Smooth muscle cell (in vitro differentiated cells): Measurements from ENCODE around the gene UNC93A. TPM values are rescaled to one million over a fixed set of nuclear protein-coding genes. Genes with fewer than 3 reads are reported as not detected.
"Not testable (repeated sequence)": the region's sequence is repeated elsewhere in the genome, so short reads cannot be mapped to it uniquely, and the experiment has no call there.

ENCODE experiments used
- DNase-seq: peaks from one replicate; lab custom pipeline; 2025; ENCODE audit not compliant: unreplicated experiment; lab: John Stamatoyannopoulos, UW
- H2AFZ ChIP-seq: fragments of 200-600 bp; sonication (generic); 2 replicates; pipeline ENCODE4 v1.6.0; 2016; ENCODE audit warnings: antibody characterized with exemption, low read depth, mild to moderate bottlenecking
- H3F3A ChIP-seq: fragments of 200-600 bp; sonication (generic); 2 replicates; pipeline ENCODE4 v1.6.0; 2017; ENCODE audit warnings: antibody characterized with exemption, low read depth
- H3K27ac ChIP-seq: fragments of 200-600 bp; sonication (generic); 2 replicates; pipeline ENCODE4 v1.5.1; 2016; ENCODE audit warnings: low read depth, mild to moderate bottlenecking
- H3K27me3 ChIP-seq: fragments of 200-600 bp; sonication (generic); 2 replicates; pipeline ENCODE4 v1.6.1; 2016; ENCODE audit warnings: low read depth, mild to moderate bottlenecking
- H3K36me3 ChIP-seq: fragments of 200-600 bp; sonication (generic); 2 replicates; pipeline ENCODE4 v1.5.1; 2016; ENCODE audit warnings: low read depth
- H3K4me1 ChIP-seq: fragments of 200-600 bp; sonication (generic); 2 replicates; pipeline ENCODE4 v1.5.1; 2016; ENCODE audit warnings: low read depth
- H3K4me2 ChIP-seq: fragments of 200-600 bp; sonication (generic); 2 replicates; pipeline ENCODE4 v1.6.0; 2016; ENCODE audit warnings: mild to moderate bottlenecking
- H3K4me3 ChIP-seq: fragments of 200-600 bp; sonication (generic); 2 replicates; pipeline ENCODE4 v1.5.1; 2016; ENCODE audit warnings: mild to moderate bottlenecking
- H3K79me2 ChIP-seq: fragments of 200-600 bp; sonication (generic); 2 replicates; pipeline ENCODE4 v1.6.0; 2016; ENCODE audit warnings: low read depth, mild to moderate bottlenecking
- H3K9ac ChIP-seq: fragments of 200-600 bp; sonication (generic); 2 replicates; pipeline ENCODE4 v1.6.0; 2016; ENCODE audit warnings: low read depth
- H3K9me3 ChIP-seq: fragments of 200-600 bp; sonication (generic); replicated peaks from 2 replicates; pipeline ENCODE4 v1.5.1; 2016; ENCODE audit warnings: low read depth
- H4K20me1 ChIP-seq: fragments of 200-600 bp; sonication (generic); 2 replicates; pipeline ENCODE4 v1.6.0; 2016; ENCODE audit warnings: low read depth
- WGBS: methylation state at CpG from one replicate; pipeline ENCODE4 v1.1.7; 2016; ENCODE audit warnings: low lambda C conversion rate; 5-methylcytosine and 5-hydroxymethylcytosine counted together
- polyA plus RNA-seq: library from polyadenylated mRNA; unstranded; fragments of >200 nt; fragmentation: Nextera tagmentation; extraction: Ambion mirVana; gene quantifications from 2 replicates; pipeline ENCODE4 v1.2.1, GENCODE V29; 2016
- total RNA-seq: library from RNA; depleted of rRNA; stranded (reverse); fragments of >200 nt; gene quantifications from 2 replicates; pipeline ENCODE4 v1.2.3, GENCODE V29; 2014
- TF ChIP-seq, protein P1 (sequence below): fragments of 200-600 bp; sonication (generic); IDR thresholded peaks from 2 replicates; pipeline ENCODE4 v1.5.1; 2017; ENCODE audit warnings: borderline replicate concordance, mild to moderate bottlenecking, antibody characterized with exemption; ENCODE audit not compliant: insufficient read depth, poor library complexity, severe bottlenecking

The UNC93A gene
- total and polyA plus RNA-seq, 2 experiments from 2014 or later: not detected

DNA sequence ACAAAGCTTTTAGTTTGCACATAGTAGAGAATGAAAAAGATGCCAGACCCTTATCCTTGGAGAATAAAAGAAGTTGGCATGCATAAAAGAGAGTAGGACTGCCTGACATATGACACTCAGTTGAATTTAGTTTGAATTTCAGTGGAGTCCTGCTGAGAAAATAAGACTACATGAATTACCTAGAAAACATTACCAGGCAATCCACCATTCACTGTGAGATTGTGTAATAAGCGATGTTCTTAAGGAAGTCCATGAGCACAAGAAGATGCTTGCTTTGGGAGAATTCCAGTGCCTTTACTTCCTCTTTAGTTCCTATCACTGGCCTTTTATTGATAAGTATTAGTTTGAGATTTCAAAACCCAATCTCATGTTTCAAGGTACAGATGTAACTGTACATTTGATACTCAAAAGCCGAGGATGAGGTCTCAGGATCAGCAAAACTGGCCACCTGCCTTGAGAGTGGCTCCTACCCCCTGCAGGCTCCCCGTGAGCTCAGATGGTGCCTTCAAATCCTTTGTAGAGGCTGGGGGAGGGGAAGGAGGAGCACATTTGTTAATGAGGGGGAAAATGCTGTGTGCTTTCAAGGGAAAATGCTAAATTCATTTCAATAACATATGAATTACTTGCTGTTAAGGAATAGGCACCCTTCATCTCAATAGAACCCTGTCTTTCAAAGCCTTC is 11.2 kb upstream of the UNC93A start:
- no peaks in the 10 kb centered on the region for H3K36me3 ChIP-seq
- H3K79me2 ChIP-seq: no peaks in the 10 kb centered on the region
- H3K4me2 ChIP-seq: no peak overlapping the region
- no peak overlapping the region for H3K4me3 ChIP-seq
- no peaks in the 10 kb centered on the region for H3K27me3 ChIP-seq
- no peak for DNase-seq
- no peak overlapping the region for H2AFZ ChIP-seq
- TF ChIP-seq, protein P1, sequence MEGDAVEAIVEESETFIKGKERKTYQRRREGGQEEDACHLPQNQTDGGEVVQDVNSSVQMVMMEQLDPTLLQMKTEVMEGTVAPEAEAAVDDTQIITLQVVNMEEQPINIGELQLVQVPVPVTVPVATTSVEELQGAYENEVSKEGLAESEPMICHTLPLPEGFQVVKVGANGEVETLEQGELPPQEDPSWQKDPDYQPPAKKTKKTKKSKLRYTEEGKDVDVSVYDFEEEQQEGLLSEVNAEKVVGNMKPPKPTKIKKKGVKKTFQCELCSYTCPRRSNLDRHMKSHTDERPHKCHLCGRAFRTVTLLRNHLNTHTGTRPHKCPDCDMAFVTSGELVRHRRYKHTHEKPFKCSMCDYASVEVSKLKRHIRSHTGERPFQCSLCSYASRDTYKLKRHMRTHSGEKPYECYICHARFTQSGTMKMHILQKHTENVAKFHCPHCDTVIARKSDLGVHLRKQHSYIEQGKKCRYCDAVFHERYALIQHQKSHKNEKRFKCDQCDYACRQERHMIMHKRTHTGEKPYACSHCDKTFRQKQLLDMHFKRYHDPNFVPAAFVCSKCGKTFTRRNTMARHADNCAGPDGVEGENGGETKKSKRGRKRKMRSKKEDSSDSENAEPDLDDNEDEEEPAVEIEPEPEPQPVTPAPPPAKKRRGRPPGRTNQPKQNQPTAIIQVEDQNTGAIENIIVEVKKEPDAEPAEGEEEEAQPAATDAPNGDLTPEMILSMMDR: no peak
- no peaks in the 10 kb centered on the region for H4K20me1 ChIP-seq
- H3K4me1 ChIP-seq: peaks cover 3% of the 10 kb centered on the region
- no peaks in the 10 kb centered on the region for H3K9me3 ChIP-seq
- H3K27ac ChIP-seq: no peak overlapping the region
- WGBS: 72% methylated on average over 3 of the region's 3 CpGs
- no peak overlapping the region for H3K9ac ChIP-seq
- H3F3A ChIP-seq: no peaks in the 10 kb centered on the region

DNA sequence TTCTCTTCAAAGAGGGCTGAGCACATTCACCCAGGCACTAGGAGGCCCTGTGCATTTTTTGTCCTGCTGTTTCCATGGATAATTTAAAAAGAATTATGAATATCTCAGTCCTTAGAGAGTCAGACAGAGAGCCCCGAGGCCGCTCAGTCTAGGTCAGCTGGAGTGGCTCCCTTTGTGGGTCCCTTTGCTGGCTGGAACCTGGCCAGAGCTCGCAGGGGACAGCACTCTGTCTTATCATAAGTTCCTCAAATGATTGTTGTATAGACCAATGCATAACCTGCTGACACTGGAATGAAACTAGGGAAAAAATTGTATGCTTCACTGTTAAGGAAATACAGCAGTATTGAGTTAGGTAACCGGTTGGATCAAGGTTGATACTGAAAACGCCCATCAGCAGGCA is 10.6 kb upstream of the UNC93A start:
- not testable (repeated sequence) for H3K27ac ChIP-seq, H3K79me2 ChIP-seq, H3K27me3 ChIP-seq, H3K4me1 ChIP-seq, H3K9me3 ChIP-seq, H3K36me3 ChIP-seq, H3F3A ChIP-seq, DNase-seq, H3K4me2 ChIP-seq, H4K20me1 ChIP-seq, H2AFZ ChIP-seq, H3K4me3 ChIP-seq, H3K9ac ChIP-seq
- WGBS: 78% methylated on average over 5 of the region's 5 CpGs

DNA sequence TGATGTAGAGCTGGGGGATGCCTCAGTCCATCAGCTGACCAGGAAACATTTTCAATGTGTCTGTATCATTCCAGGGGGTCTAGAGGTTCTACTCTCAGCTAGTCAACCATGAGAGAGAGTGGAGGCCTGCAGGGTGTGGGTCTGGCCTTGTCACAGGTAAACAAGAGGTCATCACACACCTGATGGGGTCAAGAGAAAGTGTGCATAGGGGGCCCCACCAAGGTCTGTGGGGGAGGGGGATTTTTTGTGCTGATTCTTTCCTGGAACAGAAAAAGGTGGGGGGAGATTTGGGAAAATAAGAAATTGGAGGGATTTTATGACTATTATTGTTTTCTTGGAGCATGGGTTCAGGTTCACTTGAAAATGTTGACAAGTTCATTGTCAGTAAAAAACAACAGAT is 8.9 kb upstream of the UNC93A start:
- Histone ChIP-seq H3K27ac (no peak overlapping the region), H3K4me3 (no peak overlapping the region), H3K9ac (no peak overlapping the region), H3K4me2 (no peak overlapping the region), H3K4me1 (peaks cover 3% of the 10 kb centered on the region), H3K9me3 (no peaks in the 10 kb centered on the region), H2AFZ (no peak overlapping the region), H3K27me3 (no peaks in the 10 kb centered on the region), H3F3A (no peaks in the 10 kb centered on the region), H3K79me2 (no peaks in the 10 kb centered on the region), H3K36me3 (no peaks in the 10 kb centered on the region), H4K20me1 (no peaks in the 10 kb centered on the region)
- DNase-seq: no peak
- TF ChIP-seq, protein P1: no peak

DNA sequence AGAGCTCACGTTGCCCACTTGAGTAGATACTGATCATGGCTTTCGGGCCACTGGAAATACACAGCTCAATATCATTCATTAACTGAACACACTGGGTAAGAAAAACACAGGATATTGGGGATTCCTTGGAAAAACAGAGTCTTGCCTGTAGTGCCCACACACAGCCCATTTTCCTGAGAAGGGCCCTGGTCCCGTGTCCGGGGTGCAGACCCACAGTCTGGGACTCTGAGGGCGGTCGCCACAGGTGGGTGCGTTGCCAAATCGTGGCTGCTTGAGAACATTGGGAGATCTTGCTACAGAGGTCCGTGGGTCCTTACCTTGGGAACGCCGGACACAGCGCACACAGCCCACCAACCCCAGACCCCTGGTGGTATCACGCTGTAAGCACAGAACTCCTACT is 6.5 kb upstream of the UNC93A start:
- not testable (repeated sequence) for H3K27ac ChIP-seq, H3K27me3 ChIP-seq, H3K9me3 ChIP-seq, H3K9ac ChIP-seq, H3K4me3 ChIP-seq, H3K4me1 ChIP-seq, DNase-seq, H3F3A ChIP-seq, H4K20me1 ChIP-seq, H3K4me2 ChIP-seq, H3K36me3 ChIP-seq, H2AFZ ChIP-seq, H3K79me2 ChIP-seq
- WGBS: 95% methylated on average over 11 of the region's 13 CpGs
